Naive thymus-derived CD4-positive, alpha-beta T cell (primary cell): ENCODE data around the gene UPF2. TPM values are rescaled to one million over a fixed set of nuclear protein-coding genes. Genes with fewer than 3 reads are reported as not detected.

ENCODE experiments used
- ATAC-seq: fragments of 150-1000 bp; cut with Tn5 transposase; 2 replicates; pipeline ENCODE4 v1.10.0; 2021; ENCODE audit warnings: mild to moderate bottlenecking, moderate library complexity
- CTCF ChIA-PET: fragments of 350-600 bp; sonication (Branson Sonifier 250); formaldehyde crosslinking; loops from one replicate; lab custom pipeline; 2021; ENCODE audit warnings: antibody characterized with exemption; lab: Charles Lee
- POLR2A ChIA-PET: fragments of 350-600 bp; sonication (Branson Sonifier 250); formaldehyde crosslinking; loops from one replicate; lab custom pipeline; 2021; ENCODE audit warnings: antibody characterized with exemption, inconsistent platforms; lab: Charles Lee
- DNase-seq, 9 donors: peaks; one replicate each; pipeline versions ENCODE4 v3.0.0 to v3.0.0-alpha.2; 2020 to 2022; ENCODE audit warnings: mixed read lengths in 1 of 9
- H3K27ac ChIP-seq: one replicate; pipeline ENCODE4 v1.7.0; 2013; ENCODE audit warnings: mild to moderate bottlenecking, low read depth, low read length, moderate library complexity
- H3K27me3 ChIP-seq, 2 donors: one replicate each; pipeline ENCODE4 v1.7.0; 2013; ENCODE audit warnings: low read length in 2 of 2, mild to moderate bottlenecking in 2 of 2, moderate library complexity in 2 of 2; ENCODE audit not compliant: control insufficient read depth in 2 of 2, insufficient read depth in 2 of 2
- H3K36me3 ChIP-seq, 3 experiments: 1 replicate in 2 of 3; 2 replicates in 1 of 3; pipeline ENCODE4 v1.7.0; 2013; ENCODE audit warnings: low read length in 3 of 3, mild to moderate bottlenecking in 3 of 3, moderate library complexity in 1 of 3; ENCODE audit not compliant: insufficient read depth in 3 of 3, control insufficient read depth in 2 of 3
- H3K4me1 ChIP-seq, 2 donors: one replicate each; pipeline ENCODE4 v1.7.0; 2013; ENCODE audit warnings: low read length in 2 of 2, mild to moderate bottlenecking in 2 of 2, moderate library complexity in 1 of 2; ENCODE audit not compliant: control insufficient read depth in 2 of 2, insufficient read depth in 2 of 2
- H3K4me3 ChIP-seq: 2 replicates; pipeline ENCODE4 v1.7.0; 2013; ENCODE audit warnings: mild to moderate bottlenecking, low read length
- H3K9me3 ChIP-seq, 3 experiments: 1 replicate in 2 of 3; 2 replicates in 1 of 3; pipeline ENCODE4 v1.7.0; 2013; ENCODE audit warnings: low read length in 3 of 3; ENCODE audit not compliant: control insufficient read depth in 2 of 3
- H3K27ac Mint-ChIP-seq, 9 donors: one replicate each; pipeline ENCODE4 v1.8.0; 2020 to 2022; ENCODE audit warnings: mixed read lengths in 9 of 9, mild to moderate bottlenecking in 8 of 9, moderate library complexity in 5 of 9, inconsistent platforms in 2 of 9
- H3K27me3 Mint-ChIP-seq, 5 donors: one replicate each; pipeline ENCODE4 v1.8.0; 2021 to 2022; ENCODE audit warnings: mixed read lengths in 5 of 5, mild to moderate bottlenecking in 1 of 5
- H3K36me3 Mint-ChIP-seq, 5 donors: one replicate each; pipeline ENCODE4 v1.8.0; 2020 to 2022; ENCODE audit warnings: mixed read lengths in 5 of 5, mild to moderate bottlenecking in 3 of 5, inconsistent platforms in 1 of 5
- H3K4me1 Mint-ChIP-seq, 7 donors: one replicate each; pipeline ENCODE4 v1.8.0; 2020 to 2022; ENCODE audit warnings: mixed read lengths in 7 of 7, mild to moderate bottlenecking in 3 of 7, inconsistent platforms in 1 of 7
- H3K4me3 Mint-ChIP-seq, 10 donors: one replicate each; pipeline ENCODE4 v1.8.0; 2020 to 2022; ENCODE audit warnings: mild to moderate bottlenecking in 10 of 10, mixed read lengths in 10 of 10, moderate library complexity in 6 of 10, inconsistent platforms in 2 of 10
- H3K9me3 Mint-ChIP-seq, 11 donors: one replicate each; pipeline ENCODE4 v1.8.0; 2020 to 2022; ENCODE audit warnings: mixed read lengths in 11 of 11, mild to moderate bottlenecking in 4 of 11, inconsistent platforms in 1 of 11, moderate library complexity in 1 of 11
- intact Hi-C, 2 donors: fragments of 100-400 bp; cut with micrococcal nuclease; formaldehyde crosslinking; loops; one replicate each; pipeline ENCODE4 v1.15.1; 2023
- polyA plus RNA-seq, 2 donors: library from polyadenylated mRNA; unstranded; fragments of 300-500 nt; fragmentation: Illumina TruSeq; gene quantifications; one replicate each; pipeline ENCODE4 v1.2.3, GENCODE V29; 2021
- total RNA-seq, 6 experiments: library from RNA in 5 of 6; stranded (reverse) in 5 of 6; gene quantifications; 1 replicate in 5 of 6; 2 replicates in 1 of 6; pipeline ENCODE4 v1.2.3 and lab custom pipeline; 2021 to 2026

The UPF2 gene
- total and polyA plus RNA-seq, 7 experiments from 2014 or later = 9.0 to 40.5 (median 29.5) TPM

- Mint-ChIP-seq H3K4me1 (no peaks in the 10 kb centered on the region), H3K27me3 (no peaks in the 10 kb centered on the region), H3K27ac (peak overlapping the region in 2 of 9 donors; percentile 27 to 44), H3K4me3 (no peak overlapping the region), H3K9me3 (peaks cover 0 to 9% (median 0%) of the 10 kb centered on the region in 11 donors), H3K36me3 (peaks cover 21 to 68% (median 44%) of the 10 kb centered on the region in 5 donors)
- Histone ChIP-seq H3K4me3 (no peak overlapping the region), H3K27ac (no peak overlapping the region), H3K27me3 (no peaks in the 10 kb centered on the region), H3K9me3 (peaks cover 0 to 7% (median 0%) of the 10 kb centered on the region in 3 experiments), H3K36me3 (peaks cover 4 to 75% (median 11%) of the 10 kb centered on the region in 3 experiments), H3K4me1 (no peaks in the 10 kb centered on the region)
- intact Hi-C loops = no loop called here
- POLR2A ChIA-PET = interaction anchor here (1.0 kb wide), 1 partner anchor 18 kb away, joined by 4 read pairs; no protein-coding TSS in a partner anchor
- DNase-seq (no peak), ATAC-seq (no peak)
- CTCF ChIA-PET = interaction anchor here (0.7 kb wide), 1 partner anchor 160 kb away, joined by 3 read pairs; no protein-coding TSS in a partner anchor
These were observed 80.4 kb downstream of the UPF2 start for GRCh38 chr10:11962176-11962575.

- H3K36me3 ChIP-seq = peaks cover 4 to 73% (median 11%) of the 10 kb centered on the region in 3 experiments
- H3K36me3 Mint-ChIP-seq = peaks cover 21 to 66% (median 41%) of the 10 kb centered on the region in 5 donors
- CTCF ChIA-PET = interaction anchor here (0.7 kb wide), 1 partner anchor 160 kb away, joined by 3 read pairs; no protein-coding TSS in a partner anchor
These were observed 80.8 kb downstream of the UPF2 start for GRCh38 chr10:11961771-11962170.

GRCh38 chr10:11959966-11960365 lies 82.6 kb downstream of the UPF2 start:
- Mint-ChIP-seq H3K4me1 (no peaks in the 10 kb centered on the region), H3K4me3 (no peak overlapping the region), H3K27me3 (no peaks in the 10 kb centered on the region), H3K9me3 (no peaks in the 10 kb centered on the region), H3K27ac (no peak overlapping the region), H3K36me3 (peaks cover 24 to 70% (median 36%) of the 10 kb centered on the region in 5 donors)
- Histone ChIP-seq H3K9me3 (no peaks in the 10 kb centered on the region), H3K27ac (no peak overlapping the region), H3K4me1 (no peaks in the 10 kb centered on the region), H3K27me3 (no peaks in the 10 kb centered on the region), H3K4me3 (no peak overlapping the region), H3K36me3 (peaks cover 4 to 82% (median 14%) of the 10 kb centered on the region in 3 experiments)
- CTCF ChIA-PET = interaction anchor here (0.6 kb wide), 1 partner anchor 53 kb away, joined by 7 read pairs; no protein-coding TSS in a partner anchor
- POLR2A ChIA-PET = no interaction called here
- ATAC-seq (no peak), DNase-seq (no peak)
- intact Hi-C loops = no loop called here

More at GRCh38 chr10:11961771-11962170, 80.8 kb downstream of the UPF2 start:
- H3K27me3 Mint-ChIP-seq = no peaks in the 10 kb centered on the region
- POLR2A ChIA-PET = interaction anchor here (1.0 kb wide), 1 partner anchor 18 kb away, joined by 4 read pairs; no protein-coding TSS in a partner anchor
- H3K4me1 Mint-ChIP-seq = no peaks in the 10 kb centered on the region
- Histone ChIP-seq H3K4me1 (no peaks in the 10 kb centered on the region), H3K9me3 (peaks cover 0 to 7% (median 0%) of the 10 kb centered on the region in 3 experiments), H3K4me3 (no peak overlapping the region), H3K27ac (no peak overlapping the region), H3K27me3 (no peaks in the 10 kb centered on the region)
- peaks cover 0 to 6% (median 0%) of the 10 kb centered on the region in 11 donors for H3K9me3 Mint-ChIP-seq
- DNase-seq (no peak), ATAC-seq (no peak)
- intact Hi-C loops = no loop called here
- H3K27ac Mint-ChIP-seq = peak overlapping the region in 1 of 9 donors; percentile 9
- no peak overlapping the region for H3K4me3 Mint-ChIP-seq

DNA sequence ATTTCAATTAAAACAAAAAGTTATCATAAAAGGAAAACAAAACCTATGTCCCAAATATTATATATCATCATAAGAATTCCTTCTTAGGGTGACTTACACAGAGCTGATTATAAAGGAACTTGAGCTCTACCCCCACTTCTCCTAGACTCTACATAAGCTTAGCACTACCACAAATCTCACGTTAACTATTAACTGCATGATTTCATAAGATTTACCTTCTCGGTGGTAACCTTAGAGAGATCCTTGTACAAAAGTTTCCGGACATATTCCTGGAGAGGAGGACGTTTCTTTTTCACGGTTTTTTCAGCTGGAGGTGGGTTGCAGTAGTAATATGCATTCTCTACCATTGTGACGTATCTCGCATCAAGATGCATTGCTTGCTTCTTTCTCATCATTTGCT lies 83.7 kb downstream of the UPF2 start:
- intact Hi-C loops = no loop called here
- POLR2A ChIA-PET = no interaction called here
- Histone ChIP-seq H3K4me3 (no peak overlapping the region), H3K9me3 (no peaks in the 10 kb centered on the region), H3K4me1 (no peaks in the 10 kb centered on the region), H3K27me3 (no peaks in the 10 kb centered on the region), H3K36me3 (peaks cover 4 to 76% (median 14%) of the 10 kb centered on the region in 3 experiments), H3K27ac (no peak overlapping the region)
- Mint-ChIP-seq H3K36me3 (peaks cover 24 to 63% (median 31%) of the 10 kb centered on the region in 5 donors), H3K27me3 (no peaks in the 10 kb centered on the region), H3K4me1 (no peaks in the 10 kb centered on the region), H3K4me3 (no peak overlapping the region), H3K9me3 (no peaks in the 10 kb centered on the region), H3K27ac (no peak overlapping the region)
- CTCF ChIA-PET = no interaction called here
- no peak for DNase-seq
- no peak for ATAC-seq

GRCh38 chr10:11951695-11952094 lies 90.9 kb downstream of the UPF2 start:
- no peaks in the 10 kb centered on the region for H3K4me1 ChIP-seq
- Mint-ChIP-seq H3K27me3 (no peaks in the 10 kb centered on the region), H3K9me3 (peaks cover 0 to 3% (median 0%) of the 10 kb centered on the region in 11 donors), H3K4me1 (peaks cover 0 to 13% (median 0%) of the 10 kb centered on the region in 7 donors), H3K4me3 (no peak overlapping the region), H3K36me3 (peaks cover 3 to 46% (median 31%) of the 10 kb centered on the region in 5 donors), H3K27ac (no peak overlapping the region)
- H3K27me3 ChIP-seq = no peaks in the 10 kb centered on the region
- no peak overlapping the region for H3K27ac ChIP-seq
- no peaks in the 10 kb centered on the region for H3K9me3 ChIP-seq
- H3K4me3 ChIP-seq = no peak overlapping the region
- ATAC-seq (no peak), DNase-seq (no peak)
- POLR2A ChIA-PET = no interaction called here
- H3K36me3 ChIP-seq = peaks cover 0 to 47% (median 3%) of the 10 kb centered on the region in 3 experiments
- CTCF ChIA-PET = interaction anchor here (0.6 to 0.8 kb wide), 2 partner anchors 8 to 35 kb away, joined by 3 read pairs; no protein-coding TSS in a partner anchor
- intact Hi-C loops = no loop called here

DNA sequence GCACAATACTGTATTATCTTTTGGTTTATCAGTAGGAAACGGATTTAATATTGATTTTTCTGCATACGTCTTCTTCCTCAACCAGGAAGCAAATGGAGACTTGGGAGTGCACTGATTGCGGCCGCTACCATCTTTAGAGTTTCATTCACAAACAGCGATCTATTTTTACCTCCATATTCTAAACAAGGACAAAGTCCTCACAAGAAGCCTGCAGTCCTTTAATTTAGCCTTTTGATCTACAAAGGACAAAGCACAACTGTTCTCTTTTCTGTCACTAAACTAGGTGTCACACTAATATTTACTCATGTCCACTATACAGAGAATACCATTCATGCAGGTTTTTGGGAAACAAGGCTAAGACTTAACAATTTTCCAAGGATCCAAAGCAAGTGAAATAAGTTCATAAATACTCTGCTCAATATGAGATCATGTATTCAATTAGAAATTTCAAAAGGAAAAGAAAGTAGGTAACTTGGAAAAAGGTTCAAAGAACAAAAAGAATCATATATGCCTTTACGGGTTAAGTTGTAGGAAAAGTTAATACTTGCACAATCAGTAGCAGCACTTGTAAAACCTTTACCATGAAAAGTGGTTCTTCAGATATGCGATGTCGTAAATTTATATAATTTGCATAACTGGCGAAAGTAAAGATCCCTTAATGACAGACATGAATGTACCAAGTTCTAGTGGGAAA lies 92.1 kb downstream of the UPF2 start:
- no peak overlapping the region for H3K4me3 ChIP-seq
- CTCF ChIA-PET = interaction anchor here (0.7 kb wide), 1 partner anchor 276 kb away, joined by 4 read pairs; no protein-coding TSS in a partner anchor
- intact Hi-C loops = no loop called here
- no peak overlapping the region for H3K27ac ChIP-seq
- DNase-seq = no peak
- H3K36me3 Mint-ChIP-seq = peaks cover 0 to 39% (median 25%) of the 10 kb centered on the region in 5 donors
- H3K9me3 Mint-ChIP-seq = peaks cover 0 to 3% (median 0%) of the 10 kb centered on the region in 11 donors
- no peak overlapping the region for H3K4me3 Mint-ChIP-seq
- peaks cover 0 to 37% (median 3%) of the 10 kb centered on the region in 3 experiments for H3K36me3 ChIP-seq
- no peaks in the 10 kb centered on the region for H3K27me3 Mint-ChIP-seq
- POLR2A ChIA-PET = no interaction called here
- H3K4me1 ChIP-seq = no peaks in the 10 kb centered on the region
- H3K4me1 Mint-ChIP-seq = peaks cover 0 to 13% (median 0%) of the 10 kb centered on the region in 7 donors
- peak overlapping the region in 2 of 9 donors; percentile 32 to 51 for H3K27ac Mint-ChIP-seq
- ATAC-seq = no peak
- H3K27me3 ChIP-seq = no peaks in the 10 kb centered on the region
- H3K9me3 ChIP-seq = no peaks in the 10 kb centered on the region
